ENCODE data around the gene MAPK8. TPM values are rescaled to one million over a fixed set of nuclear protein-coding genes. Genes with fewer than 3 reads are reported as not detected.

Gene MAPK8
- total RNA-seq, 1 donor from 2014 or later: 47.9 TPM

DNA sequence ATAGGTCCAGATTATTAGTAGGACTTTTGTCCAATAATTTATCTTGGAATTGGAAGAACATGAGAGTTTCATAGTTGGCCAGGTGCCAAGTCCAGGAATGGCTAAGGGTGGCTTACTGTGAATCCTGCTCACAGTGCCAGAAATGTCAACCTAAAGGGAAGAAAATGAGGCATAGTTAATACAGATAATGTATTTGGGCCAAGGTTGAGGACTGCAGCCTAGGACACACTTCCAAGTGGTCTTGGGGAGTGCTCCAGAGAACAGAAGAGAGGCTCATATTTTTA lies 78.2 kb downstream of the MAPK8 start:
- Histone ChIP-seq H3K4me1 (peaks cover 9% of the 10 kb centered on the region), H3K36me3 (no peaks in the 10 kb centered on the region), H3K4me3 (no peak overlapping the region), H3K27me3 (ENCODE audit: low read depth) (no peaks in the 10 kb centered on the region), H3K9me3 (peaks cover 17% of the 10 kb centered on the region), H3K27ac (no peak overlapping the region)
- ATAC-seq (no peak), DNase-seq (no peak)
- no peak for TF ChIP-seq CTCF (IDR thresholded peaks at IDR 0.05)
- intact Hi-C loops (cut with DNase I): no loop called here

DNA sequence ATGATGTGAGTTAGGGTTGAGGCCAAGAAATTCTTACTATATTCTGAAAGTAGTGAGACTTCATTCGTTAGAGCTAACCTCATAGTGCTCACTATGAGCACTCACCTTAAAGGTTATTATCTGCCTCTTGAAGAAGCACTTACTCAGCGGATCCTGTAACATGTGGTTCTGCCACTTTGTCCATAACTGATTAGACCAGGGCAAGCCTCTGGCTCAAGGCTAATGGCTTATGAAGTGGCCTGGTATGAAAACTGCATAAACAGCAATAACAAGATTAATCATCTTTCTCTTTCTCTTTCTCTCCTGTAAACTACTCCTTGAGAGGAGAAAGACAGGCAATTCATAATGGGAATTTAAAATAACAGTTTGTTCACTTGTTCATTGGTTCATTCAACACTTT lies 82.8 kb downstream of the MAPK8 start:
- H3K4me3 ChIP-seq: no peak overlapping the region
- peaks cover 34% of the 10 kb centered on the region for H3K4me1 ChIP-seq
- H3K27ac ChIP-seq: no peak overlapping the region
- intact Hi-C loops (cut with DNase I): no loop called here
- DNase-seq (no peak), ATAC-seq (peak; percentile 85 to 93)
- no peak for TF ChIP-seq CTCF (IDR thresholded peaks at IDR 0.05)
- no peaks in the 10 kb centered on the region for H3K36me3 ChIP-seq
- H3K27me3 ChIP-seq (ENCODE audit: low read depth): no peaks in the 10 kb centered on the region
- no peaks in the 10 kb centered on the region for H3K9me3 ChIP-seq

GRCh38 chr10:48389846-48390557 lies 83.5 kb downstream of the MAPK8 start:
- Histone ChIP-seq H3K9me3 (no peaks in the 10 kb centered on the region), H3K27ac (no peak overlapping the region), H3K36me3 (no peaks in the 10 kb centered on the region), H3K27me3 (ENCODE audit: low read depth) (no peaks in the 10 kb centered on the region), H3K4me1 (peaks cover 34% of the 10 kb centered on the region), H3K4me3 (no peak overlapping the region)
- DNase-seq (no peak), ATAC-seq (no peak)
- TF ChIP-seq CTCF (IDR thresholded peaks at IDR 0.05): no peak
- intact Hi-C loops (cut with DNase I): no loop called here

DNA sequence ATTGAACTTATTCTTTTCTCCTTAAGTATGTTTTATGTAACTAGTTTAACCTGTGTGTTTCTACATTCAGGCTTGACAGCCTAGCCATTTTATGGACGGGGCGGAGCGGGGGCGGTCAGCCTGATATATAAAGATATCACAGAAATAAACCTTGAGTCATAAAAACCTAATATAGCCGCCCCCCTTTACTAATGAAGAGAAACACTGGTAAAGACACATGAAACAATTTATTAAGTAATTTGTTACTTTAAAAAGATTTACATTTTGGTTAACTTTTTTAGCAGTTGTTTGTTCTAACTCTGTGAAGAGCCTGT lies 84.0 kb downstream of the MAPK8 start:
- ATAC-seq (no peak), DNase-seq (no peak)
- peaks cover 34% of the 10 kb centered on the region for H3K4me1 ChIP-seq
- intact Hi-C loops (cut with DNase I): no loop called here
- H3K9me3 ChIP-seq: no peaks in the 10 kb centered on the region
- no peaks in the 10 kb centered on the region for H3K27me3 ChIP-seq (ENCODE audit: low read depth)
- H3K36me3 ChIP-seq: no peaks in the 10 kb centered on the region
- TF ChIP-seq CTCF (IDR thresholded peaks at IDR 0.05): no peak
- no peak overlapping the region for H3K4me3 ChIP-seq
- H3K27ac ChIP-seq: no peak overlapping the region

GRCh38 chr10:48390933-48391845 lies 84.7 kb downstream of the MAPK8 start:
- DNase-seq (no peak), ATAC-seq (no peak)
- peaks cover 34% of the 10 kb centered on the region for H3K4me1 ChIP-seq
- H3K36me3 ChIP-seq: no peaks in the 10 kb centered on the region
- H3K27ac ChIP-seq: no peak overlapping the region
- no peak overlapping the region for H3K4me3 ChIP-seq
- H3K27me3 ChIP-seq (ENCODE audit: low read depth): no peaks in the 10 kb centered on the region
- no peak for TF ChIP-seq CTCF (IDR thresholded peaks at IDR 0.05)
- intact Hi-C loops (cut with DNase I): no loop called here
- H3K9me3 ChIP-seq: no peaks in the 10 kb centered on the region

Measured in lower lobe of right lung (tissue), 2 donors.